NCI-H69 (cell line): ENCODE measurements around the gene SAPCD1.

Experiments used
- DNase-seq: peaks from one replicate; lab custom pipeline; 2025; lab: John Stamatoyannopoulos, UW

The SAPCD1 gene

GRCh38 chr6:31729515-31729978, 32.9 kb upstream of the SAPCD1 start:
- peak; percentile 87 for DNase-seq

GRCh38 chr6:31729979-31730630, 32.4 kb upstream of the SAPCD1 start:
- peak; percentile 59 for DNase-seq

- DNase-seq, result no peak
These were observed 31.8 kb upstream of the SAPCD1 start for GRCh38 chr6:31730631-31731086.

- DNase-seq, result no peak
These were observed 30.4 kb upstream of the SAPCD1 start for GRCh38 chr6:31732029-31732428.

- DNase-seq, result no peak
These were observed 28.7 kb upstream of the SAPCD1 start for GRCh38 chr6:31733734-31734133.

GRCh38 chr6:31734247-31734820, 28.1 kb upstream of the SAPCD1 start:
- no peak for DNase-seq

GRCh38 chr6:31734821-31735406, 27.5 kb upstream of the SAPCD1 start:
- peak; percentile 71 for DNase-seq

GRCh38 chr6:31736021-31736767, 26.3 kb upstream of the SAPCD1 start, which contains the start of gene CLIC1:
CLIC1 (minus strand) TSS chr6:31736530; CDS start chr6:31736300, 230 bp downstream.
- peak; percentile 91 for DNase-seq

GRCh38 chr6:31736768-31737314, 25.6 kb upstream of the SAPCD1 start:
- peak; percentile 39 for DNase-seq

- peak; percentile 87 for DNase-seq
These were observed 25.0 kb upstream of the SAPCD1 start for GRCh38 chr6:31737315-31737990.

GRCh38 chr6:31737991-31738979, 24.2 kb upstream of the SAPCD1 start:
- DNase-seq, result peak; percentile 90

GRCh38 chr6:31739639-31740396, 22.6 kb upstream of the SAPCD1 start, which contains the start of gene MSH5:
MSH5 (plus strand) TSS chr6:31740005; CDS start chr6:31740467, 462 bp downstream.
- DNase-seq, result peak; percentile 100

GRCh38 chr6:31740397-31741223, 21.8 kb upstream of the SAPCD1 start:
- DNase-seq, result no peak

GRCh38 chr6:31741815-31742214, 20.6 kb upstream of the SAPCD1 start:
- DNase-seq, result no peak

- no peak for DNase-seq
These were observed 19.6 kb upstream of the SAPCD1 start for GRCh38 chr6:31742894-31743293.

- no peak for DNase-seq
These were observed 18.0 kb upstream of the SAPCD1 start for GRCh38 chr6:31744422-31744821.

- peak; percentile 76 for DNase-seq
These were observed 13.0 kb upstream of the SAPCD1 start for GRCh38 chr6:31749301-31750036.
